Activated CD4-positive, alpha-beta T cell treated with anti-CD3 and anti-CD28 coated beads, Interleukin-10, Interleukin-2, amounts not matched to agents 100 ng/mL and 50 ng/mL, durations not matched to agents 16 hours and 8 hours (primary cell): ENCODE results near the gene BTBD3.

ENCODE experiments used
- DNase-seq: peaks from one replicate; pipeline ENCODE4 v3.0.0-alpha.2; 2020

Gene BTBD3

GRCh38 chr20:11918981-11919380, 1.3 kb downstream of the BTBD3 start:
- no peak for DNase-seq

- no peak for DNase-seq
These were observed 1.9 kb downstream of the BTBD3 start for GRCh38 chr20:11919581-11919980.

- no peak for DNase-seq
These were observed 2.4 kb downstream of the BTBD3 start for GRCh38 chr20:11920083-11920482.

- no peak for DNase-seq
These were observed 3.6 kb downstream of the BTBD3 start for GRCh38 chr20:11921321-11921720.

GRCh38 chr20:11922561-11922960, 4.9 kb downstream of the BTBD3 start:
- no peak for DNase-seq

GRCh38 chr20:11924923-11925322, 7.2 kb downstream of the BTBD3 start:
- no peak for DNase-seq

- no peak for DNase-seq
These were observed 8.8 kb downstream of the BTBD3 start for GRCh38 chr20:11926292-11926998.

GRCh38 chr20:11929947-11930346, 12.3 kb downstream of the BTBD3 start:
- no peak for DNase-seq

GRCh38 chr20:11935212-11936154, 17.8 kb downstream of the BTBD3 start:
- DNase-seq: no peak

GRCh38 chr20:11936157-11936556, 18.5 kb downstream of the BTBD3 start:
- DNase-seq: no peak

GRCh38 chr20:11937230-11937629, 19.5 kb downstream of the BTBD3 start:
- DNase-seq: no peak

- no peak for DNase-seq
These were observed 24.0 kb downstream of the BTBD3 start for GRCh38 chr20:11941593-11942246.

GRCh38 chr20:11943778-11944177, 26.1 kb downstream of the BTBD3 start:
- no peak for DNase-seq

GRCh38 chr20:11948806-11949205, 31.1 kb downstream of the BTBD3 start:
- DNase-seq: no peak

GRCh38 chr20:11949711-11950110, 32.0 kb downstream of the BTBD3 start:
- DNase-seq: no peak

- no peak for DNase-seq
These were observed 34.0 kb downstream of the BTBD3 start for GRCh38 chr20:11951696-11952095.

- DNase-seq: no peak
These were observed 34.9 kb downstream of the BTBD3 start for GRCh38 chr20:11952639-11953038.

GRCh38 chr20:11957911-11958310, 40.2 kb downstream of the BTBD3 start:
- no peak for DNase-seq

GRCh38 chr20:11958855-11959254, 41.2 kb downstream of the BTBD3 start:
- no peak for DNase-seq

GRCh38 chr20:11965602-11966001, 47.9 kb downstream of the BTBD3 start:
- no peak for DNase-seq

- no peak for DNase-seq
These were observed 48.5 kb downstream of the BTBD3 start for GRCh38 chr20:11966186-11966585.

- no peak for DNase-seq
These were observed 52.6 kb downstream of the BTBD3 start for GRCh38 chr20:11970243-11970836.

GRCh38 chr20:11972478-11972877, 54.8 kb downstream of the BTBD3 start:
- no peak for DNase-seq
